HL-60 (cell line): ENCODE measurements around the gene MALL.

Experiments
- DNase-seq, 2 experiments: peaks; one replicate each; pipeline ENCODE4 v3.0.0-alpha.2; 2010 to 2020; ENCODE audit warnings: low read depth in 1 of 2, low spot score in 1 of 2
- H3K27ac ChIP-seq: fragments of 250-450 bp; sonication (Bioruptor Pico); replicated peaks from 2 replicates; pipeline ENCODE4 v1.5.1; 2020; ENCODE audit warnings: mild to moderate bottlenecking, moderate library complexity
- H3K27me3 ChIP-seq: fragments of 250-450 bp; sonication (Bioruptor Pico); 2 replicates; pipeline ENCODE4 v1.5.1; 2021; ENCODE audit warnings: mild to moderate bottlenecking, moderate library complexity; ENCODE audit not compliant: insufficient read depth, poor library complexity, severe bottlenecking
- H3K4me3 ChIP-seq: replicated peaks from 2 replicates; pipeline ENCODE4 v1.5.1; 2011; ENCODE audit warnings: mild to moderate bottlenecking, control low read depth, low read length; ENCODE audit not compliant: insufficient read depth
- GABPA ChIP-seq: IDR thresholded peaks from 2 replicates; pipeline ENCODE4 v1.6.1; 2012; ENCODE audit warnings: low read depth
- POLR2AphosphoS5 ChIP-seq: IDR thresholded peaks from 2 replicates; pipeline ENCODE4 v1.6.1; 2012; ENCODE audit warnings: low read depth
- SPI1 ChIP-seq: IDR thresholded peaks from 2 replicates; pipeline ENCODE4 v1.6.1; 2012; ENCODE audit warnings: low read depth, mild to moderate bottlenecking, borderline replicate concordance
- TF ChIP-seq, protein P1 (sequence below): IDR thresholded peaks from one replicate; pipeline ENCODE4 v1.5.1; 2011; ENCODE audit warnings: low read length, control low read depth, inconsistent platforms; ENCODE audit not compliant: insufficient read depth
- TF ChIP-seq, protein P2 (sequence below): IDR thresholded peaks from 2 replicates; pipeline ENCODE4 v1.6.1; 2012; ENCODE audit warnings: low read depth; ENCODE audit not compliant: insufficient replicate concordance

The MALL gene

DNA sequence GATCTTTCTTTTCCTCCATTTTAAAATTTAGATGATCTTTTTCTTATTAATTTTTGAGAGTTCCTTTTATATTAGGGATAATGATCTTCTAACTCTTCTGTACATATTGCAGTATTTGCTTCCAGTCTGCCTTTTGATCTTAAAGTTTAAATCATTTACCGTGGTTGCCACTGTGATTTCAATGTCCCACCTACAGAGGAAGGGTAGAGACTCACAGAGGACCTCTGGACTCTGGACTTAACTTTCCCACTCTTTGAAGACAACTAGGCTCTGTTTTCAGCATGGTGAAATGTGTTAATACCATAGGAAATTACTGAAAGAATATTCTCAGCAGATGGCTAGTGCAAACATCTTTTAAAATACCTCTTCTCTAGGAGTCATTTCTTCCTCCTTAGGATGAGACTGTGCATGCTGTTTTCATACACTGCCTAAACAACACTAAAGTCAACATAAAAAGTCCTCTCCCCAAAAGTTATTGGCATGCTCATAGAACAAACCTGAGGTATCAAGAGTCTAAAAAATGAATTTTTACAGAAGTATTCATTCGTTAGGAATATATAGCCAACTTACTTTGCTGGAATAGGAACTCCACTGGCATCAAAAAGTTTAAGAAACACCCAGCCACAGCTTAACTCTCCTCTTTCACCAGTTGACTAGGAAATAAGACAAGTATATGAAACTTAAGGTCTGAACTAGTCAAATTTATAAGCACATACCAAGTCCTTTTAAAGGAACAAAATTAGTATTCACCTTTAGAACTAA is 30.7 kb upstream of the MALL start:
- H3K4me3 ChIP-seq: no peak overlapping the region
- TF ChIP-seq GABPA (no peak), SPI1 (no peak), POLR2AphosphoS5 (no peak)
- TF ChIP-seq, protein P1, sequence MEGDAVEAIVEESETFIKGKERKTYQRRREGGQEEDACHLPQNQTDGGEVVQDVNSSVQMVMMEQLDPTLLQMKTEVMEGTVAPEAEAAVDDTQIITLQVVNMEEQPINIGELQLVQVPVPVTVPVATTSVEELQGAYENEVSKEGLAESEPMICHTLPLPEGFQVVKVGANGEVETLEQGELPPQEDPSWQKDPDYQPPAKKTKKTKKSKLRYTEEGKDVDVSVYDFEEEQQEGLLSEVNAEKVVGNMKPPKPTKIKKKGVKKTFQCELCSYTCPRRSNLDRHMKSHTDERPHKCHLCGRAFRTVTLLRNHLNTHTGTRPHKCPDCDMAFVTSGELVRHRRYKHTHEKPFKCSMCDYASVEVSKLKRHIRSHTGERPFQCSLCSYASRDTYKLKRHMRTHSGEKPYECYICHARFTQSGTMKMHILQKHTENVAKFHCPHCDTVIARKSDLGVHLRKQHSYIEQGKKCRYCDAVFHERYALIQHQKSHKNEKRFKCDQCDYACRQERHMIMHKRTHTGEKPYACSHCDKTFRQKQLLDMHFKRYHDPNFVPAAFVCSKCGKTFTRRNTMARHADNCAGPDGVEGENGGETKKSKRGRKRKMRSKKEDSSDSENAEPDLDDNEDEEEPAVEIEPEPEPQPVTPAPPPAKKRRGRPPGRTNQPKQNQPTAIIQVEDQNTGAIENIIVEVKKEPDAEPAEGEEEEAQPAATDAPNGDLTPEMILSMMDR: no peak
- TF ChIP-seq, protein P2, sequence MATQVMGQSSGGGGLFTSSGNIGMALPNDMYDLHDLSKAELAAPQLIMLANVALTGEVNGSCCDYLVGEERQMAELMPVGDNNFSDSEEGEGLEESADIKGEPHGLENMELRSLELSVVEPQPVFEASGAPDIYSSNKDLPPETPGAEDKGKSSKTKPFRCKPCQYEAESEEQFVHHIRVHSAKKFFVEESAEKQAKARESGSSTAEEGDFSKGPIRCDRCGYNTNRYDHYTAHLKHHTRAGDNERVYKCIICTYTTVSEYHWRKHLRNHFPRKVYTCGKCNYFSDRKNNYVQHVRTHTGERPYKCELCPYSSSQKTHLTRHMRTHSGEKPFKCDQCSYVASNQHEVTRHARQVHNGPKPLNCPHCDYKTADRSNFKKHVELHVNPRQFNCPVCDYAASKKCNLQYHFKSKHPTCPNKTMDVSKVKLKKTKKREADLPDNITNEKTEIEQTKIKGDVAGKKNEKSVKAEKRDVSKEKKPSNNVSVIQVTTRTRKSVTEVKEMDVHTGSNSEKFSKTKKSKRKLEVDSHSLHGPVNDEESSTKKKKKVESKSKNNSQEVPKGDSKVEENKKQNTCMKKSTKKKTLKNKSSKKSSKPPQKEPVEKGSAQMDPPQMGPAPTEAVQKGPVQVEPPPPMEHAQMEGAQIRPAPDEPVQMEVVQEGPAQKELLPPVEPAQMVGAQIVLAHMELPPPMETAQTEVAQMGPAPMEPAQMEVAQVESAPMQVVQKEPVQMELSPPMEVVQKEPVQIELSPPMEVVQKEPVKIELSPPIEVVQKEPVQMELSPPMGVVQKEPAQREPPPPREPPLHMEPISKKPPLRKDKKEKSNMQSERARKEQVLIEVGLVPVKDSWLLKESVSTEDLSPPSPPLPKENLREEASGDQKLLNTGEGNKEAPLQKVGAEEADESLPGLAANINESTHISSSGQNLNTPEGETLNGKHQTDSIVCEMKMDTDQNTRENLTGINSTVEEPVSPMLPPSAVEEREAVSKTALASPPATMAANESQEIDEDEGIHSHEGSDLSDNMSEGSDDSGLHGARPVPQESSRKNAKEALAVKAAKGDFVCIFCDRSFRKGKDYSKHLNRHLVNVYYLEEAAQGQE: no peak

DNA sequence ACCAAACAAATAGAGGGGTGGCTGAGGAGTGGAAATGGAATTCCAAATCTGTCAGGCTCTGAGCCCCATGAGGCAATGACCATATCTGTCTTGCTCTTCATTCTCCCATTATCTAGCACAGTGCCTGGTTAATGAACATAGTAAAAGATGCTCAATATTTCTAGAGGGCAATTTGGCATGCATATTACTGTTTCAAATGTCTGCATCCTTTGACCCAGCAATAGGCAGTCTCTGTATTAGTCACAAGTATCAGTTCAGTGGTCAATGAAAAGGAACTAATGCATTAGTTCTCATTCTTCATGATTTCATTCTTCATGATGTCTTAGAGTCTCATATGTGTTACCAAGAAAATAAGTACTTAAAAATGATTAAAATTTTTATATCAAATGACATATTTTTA is 28.4 kb upstream of the MALL start:
- Histone ChIP-seq H3K27me3 (peaks cover 2% of the 10 kb centered on the region), H3K4me3 (no peak overlapping the region), H3K27ac (no peak overlapping the region)
- no peak for DNase-seq
- no peak for TF ChIP-seq GABPA
- TF ChIP-seq SPI1: no peak
- TF ChIP-seq, protein P1: no peak
- TF ChIP-seq, protein P2: no peak
- TF ChIP-seq POLR2AphosphoS5: no peak

More for the DNA sequence above, 30.7 kb upstream of the MALL start:
- Histone ChIP-seq H3K27me3 (peaks cover 2% of the 10 kb centered on the region), H3K27ac (no peak overlapping the region)
- no peak for DNase-seq

DNA sequence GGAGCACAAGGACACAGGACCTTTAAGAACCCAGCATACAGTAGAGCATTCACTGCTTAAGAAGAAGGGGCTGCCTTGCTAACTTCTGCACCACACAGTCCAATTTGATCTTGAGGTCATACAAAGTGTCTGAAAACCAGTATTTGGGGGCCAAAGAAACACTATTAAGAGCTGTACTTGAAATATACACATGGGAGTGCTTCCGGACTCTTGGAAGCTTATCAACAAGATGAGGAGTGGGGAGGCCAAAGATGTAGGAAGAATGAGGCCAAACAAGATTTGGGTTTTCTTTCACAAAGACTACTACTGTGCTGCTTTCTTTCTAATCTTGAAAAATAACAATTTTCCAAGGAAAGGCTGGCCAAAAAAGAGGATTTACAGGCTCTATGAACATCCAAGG is 24.8 kb upstream of the MALL start:
- no peak overlapping the region for H3K4me3 ChIP-seq
- peaks cover 2% of the 10 kb centered on the region for H3K27me3 ChIP-seq
- no peak for DNase-seq
- TF ChIP-seq, protein P2: no peak
- no peak overlapping the region for H3K27ac ChIP-seq
